Mesenchymal stem cell (in vitro differentiated cells and primary cell): Measurements from ENCODE around the gene HIPK2.

Source experiments
- DNase-seq: peaks from one replicate; pipeline ENCODE4 v3.0.0-alpha.2; 2013
- H2AFZ ChIP-seq: one replicate; pipeline ENCODE4 v1.6.1; 2013; ENCODE audit warnings: low read depth, mild to moderate bottlenecking, control low read depth, inconsistent platforms, low read length, moderate library complexity
- H2AK5ac ChIP-seq: 2 replicates; pipeline ENCODE4 v1.6.1; 2013; ENCODE audit warnings: low read length, moderate library complexity, mild to moderate bottlenecking, inconsistent platforms; ENCODE audit not compliant: severe bottlenecking
- H2BK120ac ChIP-seq: one replicate; pipeline ENCODE4 v1.6.1; 2013; ENCODE audit warnings: low read depth, mild to moderate bottlenecking, inconsistent platforms, low read length, moderate library complexity
- H2BK12ac ChIP-seq, 2 experiments: one replicate each; pipeline ENCODE4 v1.6.1; 2013; ENCODE audit warnings: inconsistent platforms in 2 of 2, low read length in 2 of 2, mild to moderate bottlenecking in 2 of 2, moderate library complexity in 2 of 2, control low read depth in 1 of 2
- H2BK15ac ChIP-seq: one replicate; pipeline ENCODE4 v1.6.1; 2013; ENCODE audit warnings: mild to moderate bottlenecking, low read depth, inconsistent platforms; ENCODE audit not compliant: poor library complexity, severe bottlenecking
- H2BK5ac ChIP-seq: 2 replicates; pipeline ENCODE4 v1.6.1; 2013; ENCODE audit warnings: low read depth, mild to moderate bottlenecking, low read length, control low read depth, inconsistent platforms; ENCODE audit not compliant: poor library complexity, severe bottlenecking
- H3K14ac ChIP-seq, 2 experiments: one replicate each; pipeline ENCODE4 v1.6.1; 2013; ENCODE audit warnings: inconsistent platforms in 2 of 2, low read length in 2 of 2, control low read depth in 1 of 2, mild to moderate bottlenecking in 1 of 2, moderate library complexity in 1 of 2
- H3K18ac ChIP-seq, 2 experiments: one replicate each; pipeline ENCODE4 v1.6.1; 2013; ENCODE audit warnings: inconsistent platforms in 2 of 2, low read length in 2 of 2, control low read depth in 1 of 2, low read depth in 1 of 2, mild to moderate bottlenecking in 1 of 2
- H3K23ac ChIP-seq, 2 experiments: one replicate each; pipeline ENCODE4 v1.6.1; 2013; ENCODE audit warnings: inconsistent platforms in 2 of 2, low read length in 2 of 2, mild to moderate bottlenecking in 2 of 2, moderate library complexity in 2 of 2, control low read depth in 1 of 2
- H3K27ac ChIP-seq: 2 replicates; pipeline ENCODE4 v1.5.1; 2013; ENCODE audit warnings: mild to moderate bottlenecking, moderate library complexity, low read length, control low read depth, inconsistent platforms; ENCODE audit not compliant: poor library complexity, severe bottlenecking
- H3K27me3 ChIP-seq, 2 experiments: 2 replicates each; pipeline versions ENCODE4 v1.6.1 to v1.7.0; 2013; ENCODE audit warnings: low read length in 2 of 2, mild to moderate bottlenecking in 2 of 2, moderate library complexity in 2 of 2, control low read depth in 1 of 2, inconsistent platforms in 1 of 2; ENCODE audit not compliant: control insufficient read depth in 1 of 2, insufficient read depth in 1 of 2
- H3K36me3 ChIP-seq, 2 experiments: 2 replicates each; pipeline versions ENCODE4 v1.6.1 to v1.7.0; 2013; ENCODE audit warnings: low read length in 2 of 2, control low read depth in 1 of 2, inconsistent platforms in 1 of 2, low read depth in 1 of 2, mild to moderate bottlenecking in 1 of 2; ENCODE audit not compliant: insufficient read depth in 2 of 2, control insufficient read depth in 1 of 2
- H3K4ac ChIP-seq, 2 experiments: one replicate each; pipeline ENCODE4 v1.6.1; 2013; ENCODE audit warnings: inconsistent platforms in 2 of 2, low read length in 2 of 2, mild to moderate bottlenecking in 2 of 2, moderate library complexity in 2 of 2, control low read depth in 1 of 2, low read depth in 1 of 2
- H3K4me1 ChIP-seq: 2 replicates; pipeline ENCODE4 v1.6.1; 2013; ENCODE audit warnings: low read depth, low read length, control low read depth; ENCODE audit not compliant: control insufficient read depth, insufficient read depth
- H3K4me2 ChIP-seq: 2 replicates; pipeline ENCODE4 v1.6.1; 2013; ENCODE audit warnings: low read length, mild to moderate bottlenecking, inconsistent platforms; ENCODE audit not compliant: poor library complexity, severe bottlenecking
- H3K4me3 ChIP-seq, 2 experiments: 2 replicates each; pipeline versions ENCODE4 v1.5.1 to v1.7.0; 2013; ENCODE audit warnings: low read length in 2 of 2, mild to moderate bottlenecking in 2 of 2, control low read depth in 1 of 2, low read depth in 1 of 2; ENCODE audit not compliant: insufficient read depth in 1 of 2
- H3K79me1 ChIP-seq: replicated peaks from 2 replicates; pipeline ENCODE4 v1.6.1; 2013; ENCODE audit warnings: mild to moderate bottlenecking, control low read depth, low read length, inconsistent platforms; ENCODE audit not compliant: poor library complexity, severe bottlenecking
- H3K9ac ChIP-seq: 2 replicates; pipeline ENCODE4 v1.7.0; 2013; ENCODE audit warnings: mild to moderate bottlenecking, low read length, moderate library complexity
- H3K9me3 ChIP-seq: 2 replicates; pipeline ENCODE4 v1.7.0; 2013; ENCODE audit warnings: mild to moderate bottlenecking, low read length; ENCODE audit not compliant: control insufficient read depth
- H4K8ac ChIP-seq: one replicate; pipeline ENCODE4 v1.6.1; 2013; ENCODE audit warnings: inconsistent platforms, mild to moderate bottlenecking, low read length, moderate library complexity
- H4K91ac ChIP-seq: one replicate; pipeline ENCODE4 v1.6.1; 2013; ENCODE audit warnings: mild to moderate bottlenecking, low read length, inconsistent platforms
- WGBS: methylation state at CpG from one replicate; pipeline ENCODE4 v1.1.7; 2013; ENCODE audit warnings: mixed read lengths; 5-methylcytosine and 5-hydroxymethylcytosine counted together

Gene HIPK2

GRCh38 chr7:139641337-139641992 is 136.3 kb downstream of the HIPK2 start:
- 98% methylated on average over 13 of the region's 14 CpGs for WGBS
- no peaks in the 10 kb centered on the region for H3K27me3 ChIP-seq

DNA sequence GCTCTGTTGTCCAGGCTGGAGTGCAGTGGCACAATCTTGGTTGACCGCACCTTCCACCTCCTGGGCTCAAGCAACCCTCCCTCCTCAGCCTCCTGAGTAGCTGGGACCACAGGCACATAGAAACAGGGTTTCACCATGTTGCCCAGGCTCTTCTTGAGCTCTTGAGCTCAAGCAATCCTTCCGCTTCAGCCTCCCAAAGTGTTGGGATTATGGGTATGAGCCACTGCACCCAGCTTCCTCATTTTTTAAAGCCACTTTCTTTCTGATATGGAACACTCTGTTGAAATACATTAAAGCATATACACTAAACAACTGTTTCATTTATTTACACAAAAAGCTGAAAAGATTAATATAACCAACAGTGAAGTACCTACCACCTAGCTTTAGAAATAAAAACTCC is 137.1 kb downstream of the HIPK2 start:
- H3K9ac ChIP-seq = no peak overlapping the region
- no peak overlapping the region for H3K4me3 ChIP-seq
- H3K14ac ChIP-seq = no peak overlapping the region
- no peak overlapping the region for H3K4ac ChIP-seq
- H2BK5ac ChIP-seq = no peak overlapping the region
- H3K27ac ChIP-seq = no peak overlapping the region
- H2AK5ac ChIP-seq = no peak overlapping the region
- H2BK15ac ChIP-seq = no peak overlapping the region
- no peak overlapping the region for H3K23ac ChIP-seq
- peaks cover 48% of the 10 kb centered on the region for H3K79me1 ChIP-seq
- no peaks in the 10 kb centered on the region for H3K9me3 ChIP-seq
- no peak overlapping the region for H2BK12ac ChIP-seq
- no peak overlapping the region for H2BK120ac ChIP-seq
- WGBS = 95% methylated on average over 2 of the region's 2 CpGs
- H2AFZ ChIP-seq = no peak overlapping the region
- no peak for DNase-seq
- peaks cover 15 to 39% of the 10 kb centered on the region in 2 experiments for H3K36me3 ChIP-seq
- peaks cover 3% of the 10 kb centered on the region for H3K4me1 ChIP-seq
- no peak overlapping the region for H4K91ac ChIP-seq
- H3K27me3 ChIP-seq = no peaks in the 10 kb centered on the region
- no peak overlapping the region for H3K18ac ChIP-seq
- H4K8ac ChIP-seq = no peak overlapping the region
- H3K4me2 ChIP-seq = no peak overlapping the region

More at GRCh38 chr7:139641337-139641992, 136.3 kb downstream of the HIPK2 start:
- Histone ChIP-seq H3K4me3 (no peak overlapping the region), H3K4me1 (peaks cover 7% of the 10 kb centered on the region), H2BK12ac (no peak overlapping the region), H3K27ac (no peak overlapping the region), H2AFZ (no peak overlapping the region), H3K14ac (no peak overlapping the region), H2BK5ac (no peak overlapping the region), H4K91ac (no peak overlapping the region), H2AK5ac (no peak overlapping the region), H4K8ac (no peak overlapping the region), H3K36me3 (peaks cover 11 to 35% of the 10 kb centered on the region in 2 experiments), H2BK120ac (no peak overlapping the region), H3K9ac (no peak overlapping the region), H3K18ac (no peak overlapping the region), H3K9me3 (no peaks in the 10 kb centered on the region), H3K4ac (no peak overlapping the region), H2BK15ac (no peak overlapping the region), H3K23ac (no peak overlapping the region), H3K79me1 (peaks cover 46% of the 10 kb centered on the region), H3K4me2 (no peak overlapping the region)
- no peak for DNase-seq

DNA sequence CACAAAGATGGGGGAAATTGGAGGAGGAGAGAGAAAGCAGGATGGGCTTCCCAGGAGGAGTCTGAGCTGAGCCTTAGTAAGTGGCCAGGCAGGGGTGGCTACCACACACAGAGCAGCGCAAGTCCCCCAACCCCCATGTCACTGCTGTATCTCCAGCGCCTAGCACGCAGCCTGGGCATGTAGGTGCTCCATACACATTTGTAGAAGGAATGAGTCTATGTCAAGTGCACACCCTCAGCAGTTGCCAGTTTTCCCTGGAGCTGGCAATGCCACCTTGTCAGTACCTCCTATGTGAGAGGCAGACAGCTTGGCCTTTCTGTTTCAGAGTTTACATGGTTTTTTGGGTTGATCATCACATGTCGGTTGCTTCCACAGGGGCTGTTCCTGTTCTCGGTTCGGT is 138.2 kb downstream of the HIPK2 start:
- Histone ChIP-seq H3K36me3 (peaks cover 15 to 43% of the 10 kb centered on the region in 2 experiments), H3K4me3 (no peak overlapping the region), H3K4me2 (no peak overlapping the region), H3K14ac (no peak overlapping the region), H3K18ac (no peak overlapping the region), H2BK15ac (no peak overlapping the region), H4K8ac (no peak overlapping the region), H2BK120ac (no peak overlapping the region), H3K9me3 (no peaks in the 10 kb centered on the region), H2AK5ac (no peak overlapping the region), H2BK12ac (no peak overlapping the region), H3K27ac (no peak overlapping the region), H2AFZ (no peak overlapping the region), H3K4ac (no peak overlapping the region), H2BK5ac (no peak overlapping the region), H4K91ac (no peak overlapping the region), H3K79me1 (peaks cover 47% of the 10 kb centered on the region), H3K23ac (no peak overlapping the region), H3K4me1 (no peaks in the 10 kb centered on the region), H3K27me3 (no peaks in the 10 kb centered on the region), H3K9ac (no peak overlapping the region)
- WGBS = 98% methylated on average over 6 of the region's 6 CpGs
- no peak for DNase-seq

DNA sequence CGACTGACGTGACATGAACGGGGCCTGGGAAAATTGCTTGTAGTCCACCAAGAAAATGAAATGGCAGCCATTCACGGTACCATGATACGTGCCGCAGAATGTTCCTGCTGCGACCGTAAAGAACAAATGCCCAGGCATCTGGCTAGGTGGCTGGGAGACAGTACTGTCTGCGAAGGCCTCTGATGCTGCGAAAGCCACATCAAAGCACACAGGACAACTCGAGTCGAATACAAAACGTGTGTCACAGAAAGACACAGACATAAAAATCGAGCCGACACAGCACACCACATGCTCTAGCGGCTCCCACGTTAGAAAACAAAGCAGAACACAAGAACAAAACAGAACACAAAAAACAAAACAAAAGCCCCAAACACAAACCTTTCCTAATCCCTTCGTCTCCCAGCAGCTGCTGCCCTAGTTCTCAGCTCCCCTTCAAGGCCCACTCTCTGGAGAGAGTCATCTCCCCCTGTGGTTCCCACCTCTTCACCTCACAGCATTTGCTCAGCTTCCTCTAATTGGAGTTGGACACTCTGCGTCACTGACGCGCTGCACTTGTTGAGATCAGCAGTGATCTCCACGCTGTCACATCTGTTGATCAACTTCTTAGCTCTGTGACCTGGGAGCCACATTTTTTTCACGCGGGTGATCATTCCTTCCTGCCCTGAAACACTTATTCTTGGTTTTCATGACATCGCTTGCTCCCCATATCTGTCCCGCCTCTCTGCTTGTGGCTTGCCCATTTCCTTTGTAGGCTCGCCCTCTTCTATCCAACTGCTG is 142.1 kb downstream of the HIPK2 start:
- Histone ChIP-seq H2BK15ac (no peak overlapping the region), H3K4me2 (no peak overlapping the region), H3K23ac (no peak overlapping the region), H3K27me3 (no peaks in the 10 kb centered on the region), H2BK5ac (no peak overlapping the region), H3K14ac (peak overlapping the region in 1 of 2 experiments; percentile 42), H3K4me1 (no peaks in the 10 kb centered on the region), H3K18ac (no peak overlapping the region), H3K79me1 (peaks cover 45% of the 10 kb centered on the region), H3K27ac (no peak overlapping the region), H3K36me3 (peaks cover 21 to 30% of the 10 kb centered on the region in 2 experiments), H3K9me3 (no peaks in the 10 kb centered on the region), H2AK5ac (no peak overlapping the region), H4K91ac (no peak overlapping the region), H3K9ac (no peak overlapping the region), H2AFZ (no peak overlapping the region), H2BK12ac (no peak overlapping the region), H3K4me3 (no peak overlapping the region), H2BK120ac (no peak overlapping the region), H3K4ac (no peak overlapping the region), H4K8ac (no peak overlapping the region)
- DNase-seq = no peak
- 97% methylated on average over 27 of the region's 27 CpGs for WGBS
